OCI-LY3 (cell line): ENCODE results near the gene BCKDK.

Experiments
- H2AFZ ChIP-seq: fragments of 200-600, 300-600 bp; shearing (Covaris generic); 2 replicates; pipeline ENCODE4 v1.6.0; 2014; ENCODE audit warnings: antibody characterized with exemption, low read depth, low read length
- H3K27ac ChIP-seq: fragments of 200-600, 300-600 bp; sonication (generic); 2 replicates; pipeline ENCODE4 v1.5.1; 2014; ENCODE audit warnings: mild to moderate bottlenecking, low read length, moderate library complexity, mixed read lengths
- H3K27me3 ChIP-seq: fragments of 200-600, 300-600 bp; sonication (generic); 2 replicates; pipeline ENCODE4 v1.6.1; 2014; ENCODE audit warnings: low read depth, low read length, mixed read lengths
- H3K36me3 ChIP-seq: fragments of 200-600, 300-600 bp; sonication (generic); replicated peaks from 2 replicates; pipeline ENCODE3; 2014; ENCODE audit warnings: low read depth, low read length, mixed read lengths
- H3K4me1 ChIP-seq: fragments of 300-600, 200-600 bp; sonication (generic); 2 replicates; pipeline ENCODE4 v1.6.1; 2014; ENCODE audit warnings: low read length, mixed read lengths
- H3K4me2 ChIP-seq: fragments of 200-600, 300-600 bp; sonication (generic); 2 replicates; pipeline ENCODE4 v1.6.1; 2014; ENCODE audit warnings: low read length, mixed read lengths
- H3K4me3 ChIP-seq: fragments of 300-600, 200-600 bp; sonication (generic); 2 replicates; pipeline ENCODE4 v1.5.1; 2014; ENCODE audit warnings: antibody characterized with exemption, mild to moderate bottlenecking, low read length, moderate library complexity
- H3K79me2 ChIP-seq: fragments of 300-600, 200-600 bp; shearing (Covaris generic); 2 replicates; pipeline ENCODE4 v1.6.1; 2014; ENCODE audit warnings: mild to moderate bottlenecking, low read length, mixed read lengths
- H3K9ac ChIP-seq: fragments of 300-600, 200-600 bp; shearing (Covaris generic); 2 replicates; pipeline ENCODE4 v1.6.0; 2014; ENCODE audit warnings: mild to moderate bottlenecking, low read length, moderate library complexity
- H3K9me3 ChIP-seq: fragments of 200-600, 300-600 bp; shearing (Covaris generic); 2 replicates; pipeline ENCODE4 v1.6.1; 2014; ENCODE audit warnings: low read length, mixed read lengths; ENCODE audit not compliant: insufficient read depth
- H4K20me1 ChIP-seq: fragments of 200-600, 300-600 bp; sonication (generic); 2 replicates; pipeline ENCODE4 v1.6.1; 2016; ENCODE audit warnings: low read length, mixed read lengths; ENCODE audit not compliant: insufficient read depth
- EZH2phosphoT487 ChIP-seq: fragments of 200-600 bp; shearing (Covaris generic); IDR thresholded peaks from 2 replicates; pipeline ENCODE4 v1.6.1; 2018; ENCODE audit warnings: antibody characterized with exemption, mixed run types, low read depth
- TF ChIP-seq, protein P1 (sequence below): fragments of 200-600, 300-600 bp; sonication (generic); IDR thresholded peaks from 2 replicates; pipeline ENCODE4 v1.5.1; 2014; ENCODE audit warnings: antibody characterized with exemption, low read length, low read depth

BCKDK gene

DNA sequence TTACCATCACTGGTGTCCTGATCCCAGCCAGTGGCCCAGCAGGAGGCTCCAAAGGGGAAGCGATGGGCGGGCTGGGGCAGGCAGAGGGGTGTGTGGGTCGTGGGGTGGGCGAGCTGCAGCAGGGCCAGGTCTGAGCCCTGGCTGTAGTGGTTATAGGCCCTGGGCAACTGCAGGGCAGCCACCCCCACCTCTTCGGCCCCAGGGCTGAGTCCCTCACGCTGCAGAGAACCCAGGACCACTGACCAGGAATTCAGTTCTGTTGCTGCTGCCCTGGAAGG is 21.6 kb upstream of the BCKDK start:
- H4K20me1 ChIP-seq, result no peaks in the 10 kb centered on the region; the same call in 1 of the 2 replicates
- H3K9ac ChIP-seq, result no peak overlapping the region
- no peak for TF ChIP-seq EZH2phosphoT487
- TF ChIP-seq, protein P1, sequence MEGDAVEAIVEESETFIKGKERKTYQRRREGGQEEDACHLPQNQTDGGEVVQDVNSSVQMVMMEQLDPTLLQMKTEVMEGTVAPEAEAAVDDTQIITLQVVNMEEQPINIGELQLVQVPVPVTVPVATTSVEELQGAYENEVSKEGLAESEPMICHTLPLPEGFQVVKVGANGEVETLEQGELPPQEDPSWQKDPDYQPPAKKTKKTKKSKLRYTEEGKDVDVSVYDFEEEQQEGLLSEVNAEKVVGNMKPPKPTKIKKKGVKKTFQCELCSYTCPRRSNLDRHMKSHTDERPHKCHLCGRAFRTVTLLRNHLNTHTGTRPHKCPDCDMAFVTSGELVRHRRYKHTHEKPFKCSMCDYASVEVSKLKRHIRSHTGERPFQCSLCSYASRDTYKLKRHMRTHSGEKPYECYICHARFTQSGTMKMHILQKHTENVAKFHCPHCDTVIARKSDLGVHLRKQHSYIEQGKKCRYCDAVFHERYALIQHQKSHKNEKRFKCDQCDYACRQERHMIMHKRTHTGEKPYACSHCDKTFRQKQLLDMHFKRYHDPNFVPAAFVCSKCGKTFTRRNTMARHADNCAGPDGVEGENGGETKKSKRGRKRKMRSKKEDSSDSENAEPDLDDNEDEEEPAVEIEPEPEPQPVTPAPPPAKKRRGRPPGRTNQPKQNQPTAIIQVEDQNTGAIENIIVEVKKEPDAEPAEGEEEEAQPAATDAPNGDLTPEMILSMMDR, result no peak
- H3K4me1 ChIP-seq, result no peaks in the 10 kb centered on the region
- no peak overlapping the region for H3K4me2 ChIP-seq
- no peaks in the 10 kb centered on the region for H3K27me3 ChIP-seq
- peaks cover 13% of the 10 kb centered on the region; the same call in 1 of the 2 replicates for H3K79me2 ChIP-seq
- H3K36me3 ChIP-seq, result peaks cover 18% of the 10 kb centered on the region
- H3K9me3 ChIP-seq, result no peaks in the 10 kb centered on the region
- no peak overlapping the region for H3K4me3 ChIP-seq
- no peak overlapping the region for H3K27ac ChIP-seq
- H2AFZ ChIP-seq, result no peak overlapping the region

DNA sequence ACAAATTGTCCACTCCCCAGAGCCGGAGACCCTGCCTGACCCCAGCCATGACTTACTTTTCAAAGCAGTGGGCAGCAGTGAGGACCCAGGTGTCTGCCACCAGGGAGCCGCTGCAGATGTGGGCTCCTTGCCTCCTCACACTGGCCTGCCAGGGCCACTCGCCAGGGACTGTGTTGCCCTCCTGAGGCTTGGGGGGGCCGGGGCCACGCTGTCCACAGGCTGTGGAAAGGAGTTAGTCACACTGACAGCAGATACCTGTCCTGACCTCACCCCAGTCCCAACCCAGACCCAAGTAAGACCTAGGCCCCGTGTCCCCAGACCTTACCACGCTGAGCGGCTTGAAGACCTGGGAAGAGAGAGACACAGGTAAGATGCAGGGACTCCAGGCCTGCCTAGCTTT is 20.7 kb upstream of the BCKDK start:
- Histone ChIP-seq H3K4me2 (no peak overlapping the region), H3K27me3 (no peaks in the 10 kb centered on the region), H3K79me2 (peaks cover 18% of the 10 kb centered on the region; the same call in 1 of the 2 replicates), H3K9me3 (no peaks in the 10 kb centered on the region), H4K20me1 (no peaks in the 10 kb centered on the region; the same call in 1 of the 2 replicates), H3K4me3 (no peak overlapping the region), H3K27ac (no peak overlapping the region), H3K36me3 (peaks cover 14% of the 10 kb centered on the region), H2AFZ (no peak overlapping the region), H3K4me1 (no peaks in the 10 kb centered on the region), H3K9ac (no peak overlapping the region)
- TF ChIP-seq EZH2phosphoT487, result no peak
- TF ChIP-seq, protein P1, result no peak

DNA sequence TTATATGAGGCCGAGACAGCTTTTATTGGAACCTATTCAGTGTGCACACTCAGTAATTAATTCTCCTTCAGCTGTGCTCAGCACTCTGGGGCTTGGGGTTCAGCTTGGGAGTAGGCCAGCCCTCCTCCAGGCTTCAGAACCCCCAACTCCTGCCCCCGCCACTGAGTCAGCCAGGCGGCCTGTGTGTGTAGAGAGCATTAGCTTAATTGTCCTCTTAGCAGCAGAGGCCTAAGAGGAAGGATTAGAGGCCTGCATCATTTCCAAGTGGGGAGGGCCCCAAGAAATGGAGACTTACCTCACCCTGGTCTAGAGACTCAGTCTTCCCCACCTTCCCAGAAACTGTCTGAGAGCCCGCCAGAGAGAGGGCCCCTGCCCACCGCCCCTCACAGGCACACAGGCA is 20.2 kb upstream of the BCKDK start:
- Histone ChIP-seq H3K27me3 (no peaks in the 10 kb centered on the region), H4K20me1 (peaks cover 4% of the 10 kb centered on the region; the same call in 1 of the 2 replicates), H3K79me2 (peaks cover 23% of the 10 kb centered on the region), H3K27ac (no peak overlapping the region), H3K36me3 (peaks cover 13% of the 10 kb centered on the region), H3K4me1 (no peaks in the 10 kb centered on the region), H3K4me3 (no peak overlapping the region), H3K9ac (no peak overlapping the region), H3K4me2 (no peak overlapping the region), H3K9me3 (no peaks in the 10 kb centered on the region), H2AFZ (no peak overlapping the region)
- no peak for TF ChIP-seq EZH2phosphoT487
- TF ChIP-seq, protein P1, result no peak

DNA sequence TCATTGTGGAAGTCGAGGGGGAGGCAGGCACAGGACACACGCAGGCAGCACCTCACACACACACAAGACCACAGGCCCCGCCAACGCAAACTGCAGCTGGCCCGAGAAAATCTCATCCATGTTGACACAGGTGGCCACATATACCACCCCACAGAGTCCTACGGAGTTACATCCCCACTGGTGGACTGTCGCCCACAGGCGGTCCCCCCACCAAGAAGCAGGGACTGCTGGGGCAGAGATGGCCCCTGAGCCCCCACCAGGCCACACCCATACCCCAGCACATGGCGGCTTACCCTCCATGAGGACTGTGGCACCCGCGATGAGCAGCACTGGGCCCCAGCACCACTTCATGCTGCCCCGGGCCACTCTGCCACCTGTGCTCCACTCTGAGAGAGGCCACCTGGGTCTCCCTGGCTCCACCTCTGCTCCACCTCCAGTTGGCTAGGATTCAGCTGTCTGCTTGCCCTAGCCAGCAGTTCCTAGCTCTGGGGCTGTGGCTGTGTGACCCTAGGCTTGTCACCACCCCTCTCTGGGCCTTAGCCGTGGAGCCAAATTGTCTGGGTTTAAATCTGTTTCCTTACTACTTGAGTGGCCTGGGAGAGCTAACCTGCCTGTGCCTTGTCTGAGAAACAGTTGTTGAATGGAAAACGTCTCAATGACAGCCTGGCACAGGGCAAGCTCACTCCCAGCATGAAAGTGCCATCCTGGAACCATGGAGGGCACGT is 19.6 kb upstream of the BCKDK start, which contains the start of gene PRSS53:
TSS of gene PRSS53 (minus strand) at position 485 of the 725 bp plus-strand sequence. CDS start at position 351, 134 bp downstream.
- Histone ChIP-seq H3K9ac (no peak within 1 kb of the TSS), H3K79me2 (peaks cover 28% of the 10 kb centered on the region)
- no peak for TF ChIP-seq EZH2phosphoT487
- TF ChIP-seq, protein P1, result no peak

More for the DNA sequence above, 19.6 kb upstream of the BCKDK start, which contains the start of gene PRSS53:
- Histone ChIP-seq H3K4me3 (no peak within 1 kb of the TSS), H4K20me1 (peaks cover 4% of the 10 kb centered on the region; the same call in 1 of the 2 replicates), H3K36me3 (peaks cover 13% of the 10 kb centered on the region), H3K4me2 (no peak within 1 kb of the TSS), H3K27ac (no peak within 1 kb of the TSS), H3K9me3 (no peaks in the 10 kb centered on the region), H3K27me3 (no peaks in the 10 kb centered on the region), H3K4me1 (peaks cover 4% of the 10 kb centered on the region), H2AFZ (no peak within 1 kb of the TSS)
